Nephron progenitor cell (in vitro differentiated cells): ENCODE results near the gene BRD4.

ENCODE experiments used
- DNase-seq: peaks from one replicate; pipeline ENCODE4 v3.0.0; 2021
- H3K27ac Mint-ChIP-seq: 2 replicates; pipeline ENCODE4 v1.8.0; 2021; ENCODE audit warnings: mild to moderate bottlenecking, moderate library complexity, mixed read lengths
- H3K27me3 Mint-ChIP-seq: 2 replicates; pipeline ENCODE4 v1.8.0; 2021; ENCODE audit warnings: mild to moderate bottlenecking, low read depth, mixed read lengths; ENCODE audit not compliant: poor library complexity
- H3K36me3 Mint-ChIP-seq: 2 replicates; pipeline ENCODE4 v1.8.0; 2021; ENCODE audit warnings: low read depth, mixed read lengths
- H3K4me1 Mint-ChIP-seq: 2 replicates; pipeline ENCODE4 v1.8.0; 2021; ENCODE audit warnings: mixed read lengths
- H3K4me3 Mint-ChIP-seq: 2 replicates; pipeline ENCODE4 v1.8.0; 2021; ENCODE audit warnings: mild to moderate bottlenecking, moderate library complexity, mixed read lengths
- H3K9me3 Mint-ChIP-seq: 2 replicates; pipeline ENCODE4 v1.8.0; 2021; ENCODE audit warnings: mild to moderate bottlenecking, moderate library complexity, mixed read lengths
- CTCF ChIP-seq: fragments of 200-600 bp; sonication (generic); IDR thresholded peaks from 2 replicates; pipeline ENCODE4 v1.5.0; 2021; ENCODE audit warnings: antibody characterized with exemption

BRD4 gene

GRCh38 chr19:15300533-15301197 lies 31.7 kb downstream of the BRD4 start:
- no peak overlapping the region for H3K4me3 Mint-ChIP-seq
- peak overlapping the region; percentile 93 for H3K27ac Mint-ChIP-seq
- peaks cover 50% of the 10 kb centered on the region for H3K4me1 Mint-ChIP-seq
- H3K36me3 Mint-ChIP-seq, result peaks cover 44% of the 10 kb centered on the region
- no peaks in the 10 kb centered on the region for H3K27me3 Mint-ChIP-seq
- DNase-seq, result no peak
- H3K9me3 Mint-ChIP-seq, result peaks cover 39% of the 10 kb centered on the region
- TF ChIP-seq CTCF, result no peak

GRCh38 chr19:15299568-15300409 lies 32.5 kb downstream of the BRD4 start:
- Mint-ChIP-seq H3K27ac (peak overlapping the region; percentile 86), H3K36me3 (peaks cover 42% of the 10 kb centered on the region), H3K9me3 (peaks cover 30% of the 10 kb centered on the region), H3K4me1 (peaks cover 57% of the 10 kb centered on the region), H3K27me3 (no peaks in the 10 kb centered on the region), H3K4me3 (no peak overlapping the region)
- no peak for TF ChIP-seq CTCF
- DNase-seq, result no peak

DNA sequence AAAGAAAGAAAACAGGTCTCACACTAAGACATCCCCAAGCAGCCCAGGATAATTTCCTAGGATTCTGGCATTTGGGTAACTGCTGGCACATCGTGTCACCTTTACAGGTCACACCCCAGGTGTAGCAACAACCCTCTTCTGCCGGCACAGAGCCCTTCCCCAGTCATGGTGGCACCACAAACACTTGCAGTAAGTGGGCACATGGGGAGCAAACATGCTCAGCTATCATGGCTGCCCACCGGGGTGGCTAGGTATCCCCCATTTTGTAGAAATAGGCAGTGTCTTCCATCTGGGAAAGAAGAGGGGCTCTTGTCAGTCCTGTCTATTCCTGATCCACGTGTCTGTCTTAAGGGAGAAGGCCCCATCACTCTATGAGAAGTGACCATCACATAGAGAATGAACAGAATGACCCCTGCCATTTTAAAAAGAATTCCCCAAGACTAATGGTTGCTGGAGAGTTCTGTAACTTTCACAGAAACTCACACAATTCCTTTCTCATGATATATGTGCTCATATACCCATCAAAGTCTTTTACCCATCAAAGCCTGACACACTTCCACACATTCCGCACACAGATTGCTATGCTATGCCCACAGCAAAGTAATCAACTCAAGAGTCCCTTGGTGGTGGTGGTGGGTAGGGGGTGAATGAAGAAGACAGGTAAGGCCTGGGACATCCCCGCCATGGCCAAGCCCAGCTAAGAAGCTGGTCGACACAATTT lies 33.3 kb downstream of the BRD4 start:
- Mint-ChIP-seq H3K4me3 (no peak overlapping the region), H3K9me3 (peaks cover 22% of the 10 kb centered on the region), H3K27ac (peak overlapping the region; percentile 86), H3K36me3 (peaks cover 34% of the 10 kb centered on the region), H3K27me3 (no peaks in the 10 kb centered on the region), H3K4me1 (peaks cover 60% of the 10 kb centered on the region)
- DNase-seq, result no peak
- no peak for TF ChIP-seq CTCF

DNA sequence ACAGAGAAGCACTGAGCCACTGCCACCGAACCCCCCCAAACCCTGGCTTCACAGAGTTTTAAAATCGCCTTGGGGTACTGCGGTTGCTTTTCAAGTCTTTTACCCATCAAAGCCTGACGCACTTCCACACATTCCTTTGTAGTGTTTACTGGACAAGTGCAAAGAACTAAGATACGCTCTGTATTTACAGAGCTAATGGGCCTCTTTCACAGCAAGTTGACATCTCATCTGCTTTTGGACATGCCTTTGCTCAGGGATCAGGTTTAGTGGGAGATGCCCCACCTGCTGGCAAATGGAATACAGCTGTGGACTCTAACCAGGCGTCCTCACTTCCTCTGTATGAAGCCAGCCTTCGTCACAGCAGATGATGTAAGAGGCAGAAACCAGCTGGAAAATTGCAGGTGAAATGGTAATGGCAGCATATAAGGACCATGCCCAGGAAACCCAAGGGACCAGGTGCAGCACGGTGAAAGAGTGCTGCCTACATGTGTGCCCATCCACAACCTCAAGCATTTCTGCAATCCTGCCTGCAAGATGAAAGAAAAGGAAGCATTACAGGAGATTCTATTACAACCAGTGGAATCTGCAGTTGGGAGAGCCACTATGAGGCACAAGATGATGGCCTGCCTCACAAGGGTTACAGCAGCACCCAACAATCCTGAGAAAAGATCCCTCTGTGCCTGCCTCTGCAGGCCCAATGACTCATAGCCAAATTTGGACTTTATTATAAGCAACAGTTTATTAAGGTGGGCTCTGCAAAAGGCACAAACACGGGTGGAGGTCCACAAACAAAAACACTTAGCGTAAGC lies 34.7 kb downstream of the BRD4 start:
- H3K36me3 Mint-ChIP-seq, result peaks cover 22% of the 10 kb centered on the region
- TF ChIP-seq CTCF, result no peak
- peak overlapping the region; percentile 97 for H3K27ac Mint-ChIP-seq
- no peak for DNase-seq
- peaks cover 67% of the 10 kb centered on the region for H3K4me1 Mint-ChIP-seq
- H3K27me3 Mint-ChIP-seq, result no peaks in the 10 kb centered on the region
- peaks cover 11% of the 10 kb centered on the region for H3K9me3 Mint-ChIP-seq
- peak overlapping the region; percentile 64 for H3K4me3 Mint-ChIP-seq

DNA sequence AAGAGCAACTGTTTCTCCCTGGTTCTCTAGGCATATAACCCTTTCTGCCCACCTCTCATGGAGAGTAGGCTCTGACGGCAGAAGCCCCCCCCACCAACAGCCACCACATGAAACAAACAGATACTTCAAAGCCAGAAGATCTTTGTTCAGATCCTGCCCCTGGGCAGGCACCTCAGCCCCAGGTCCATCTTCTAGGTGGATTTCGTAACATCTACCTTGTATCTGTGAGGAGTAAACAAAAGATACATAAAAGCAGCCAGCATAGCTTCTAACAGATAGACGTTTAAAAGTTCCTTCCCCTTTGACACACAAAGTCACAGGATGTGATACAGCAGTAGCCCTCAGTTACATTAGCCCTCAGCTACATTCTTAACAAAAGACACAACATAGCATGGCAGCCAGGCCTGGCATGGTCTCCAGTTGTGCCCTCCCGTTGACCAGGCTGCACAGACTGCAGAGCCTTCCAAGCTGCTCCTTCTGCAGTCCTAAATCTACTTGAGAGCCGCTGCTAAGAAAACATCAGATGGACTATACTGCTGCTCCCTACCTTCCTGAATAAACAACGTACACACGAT lies 35.4 kb downstream of the BRD4 start:
- H3K4me3 Mint-ChIP-seq, result peak overlapping the region; percentile 35
- DNase-seq, result no peak
- TF ChIP-seq CTCF, result no peak
- H3K27ac Mint-ChIP-seq, result peak overlapping the region; percentile 97
- H3K27me3 Mint-ChIP-seq, result no peaks in the 10 kb centered on the region
- peaks cover 71% of the 10 kb centered on the region for H3K4me1 Mint-ChIP-seq
- peaks cover 22% of the 10 kb centered on the region for H3K36me3 Mint-ChIP-seq
- H3K9me3 Mint-ChIP-seq, result peaks cover 11% of the 10 kb centered on the region
